ENCODE results near the gene CLINT1.

DNA sequence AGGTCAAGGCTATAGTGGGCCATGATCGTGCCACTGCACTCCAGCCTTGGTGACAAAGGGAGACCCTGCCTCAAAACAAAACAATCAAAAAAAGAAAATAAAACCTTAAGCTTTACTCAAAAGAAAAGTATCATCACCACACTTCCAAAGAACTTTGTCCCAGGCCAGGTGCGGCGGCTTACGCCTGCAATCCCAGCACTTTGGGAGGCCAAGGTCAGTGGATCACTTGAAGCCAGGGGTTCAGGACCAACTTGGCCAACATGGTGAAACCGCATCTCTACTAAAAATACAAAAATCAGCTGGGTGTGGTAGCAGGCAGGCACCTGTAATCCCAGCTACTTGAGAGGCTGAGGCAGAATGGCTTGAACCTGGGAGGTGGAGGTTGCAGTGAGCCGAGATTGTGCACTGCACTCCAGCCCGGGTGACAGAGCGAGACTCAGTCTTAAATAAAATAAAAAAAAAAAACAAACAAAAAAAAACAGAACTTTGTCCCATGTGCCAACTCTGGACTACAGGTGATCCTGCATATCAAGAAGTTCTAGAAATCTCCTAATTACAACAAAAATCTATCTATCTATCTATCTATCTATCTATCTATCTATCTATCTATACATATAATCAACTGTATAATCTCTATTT, 19.7 kb downstream of the CLINT1 start:
- TF ChIP-seq, protein P1, sequence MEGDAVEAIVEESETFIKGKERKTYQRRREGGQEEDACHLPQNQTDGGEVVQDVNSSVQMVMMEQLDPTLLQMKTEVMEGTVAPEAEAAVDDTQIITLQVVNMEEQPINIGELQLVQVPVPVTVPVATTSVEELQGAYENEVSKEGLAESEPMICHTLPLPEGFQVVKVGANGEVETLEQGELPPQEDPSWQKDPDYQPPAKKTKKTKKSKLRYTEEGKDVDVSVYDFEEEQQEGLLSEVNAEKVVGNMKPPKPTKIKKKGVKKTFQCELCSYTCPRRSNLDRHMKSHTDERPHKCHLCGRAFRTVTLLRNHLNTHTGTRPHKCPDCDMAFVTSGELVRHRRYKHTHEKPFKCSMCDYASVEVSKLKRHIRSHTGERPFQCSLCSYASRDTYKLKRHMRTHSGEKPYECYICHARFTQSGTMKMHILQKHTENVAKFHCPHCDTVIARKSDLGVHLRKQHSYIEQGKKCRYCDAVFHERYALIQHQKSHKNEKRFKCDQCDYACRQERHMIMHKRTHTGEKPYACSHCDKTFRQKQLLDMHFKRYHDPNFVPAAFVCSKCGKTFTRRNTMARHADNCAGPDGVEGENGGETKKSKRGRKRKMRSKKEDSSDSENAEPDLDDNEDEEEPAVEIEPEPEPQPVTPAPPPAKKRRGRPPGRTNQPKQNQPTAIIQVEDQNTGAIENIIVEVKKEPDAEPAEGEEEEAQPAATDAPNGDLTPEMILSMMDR (IDR thresholded peaks at IDR 0.05) = no peak
- TF ChIP-seq POLR2AphosphoS5 (IDR thresholded peaks at IDR 0.05; ENCODE audit: insufficient read depth in 1 of 2, low read depth in 1 of 2) = no peak
